HG03025 (cell line): ENCODE measurements around the gene PPP2R5C.
A peak's percentile ranks its signal among the peaks of the same experiment; 100 is the strongest.
"Not testable (repeated sequence)": the region's sequence is repeated elsewhere in the genome, so short reads cannot be mapped to it uniquely, and the experiment has no call there.

ENCODE experiments used
- ATAC-seq: cut with Tn5 transposase; IDR thresholded peaks from one replicate; pipeline ENCODE4 v1.9.1; 2021; ENCODE audit warnings: mild to moderate bottlenecking, moderate library complexity; ENCODE audit not compliant: unreplicated experiment, low FRiP score

The PPP2R5C gene

DNA sequence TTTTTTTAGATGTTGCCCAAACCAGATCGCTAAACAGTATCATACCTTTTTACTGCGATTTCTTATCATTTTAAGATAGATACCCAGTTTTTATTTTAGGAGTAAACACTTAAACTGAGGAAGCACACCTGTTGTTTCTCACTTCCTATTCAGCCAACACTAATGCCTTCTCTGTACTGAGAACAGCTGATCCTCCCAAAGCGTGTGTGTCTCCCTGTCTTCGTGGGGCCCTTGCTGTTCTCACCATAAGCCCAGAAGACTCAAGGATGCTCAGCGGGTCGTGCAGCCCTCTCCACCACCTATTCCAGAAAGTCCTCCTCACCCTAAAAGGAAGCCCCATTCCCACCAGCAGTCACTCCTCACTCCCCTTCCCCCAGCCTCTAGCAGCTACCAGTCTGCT, 14.8 kb downstream of the PPP2R5C start:
- ATAC-seq = peak; percentile 61

DNA sequence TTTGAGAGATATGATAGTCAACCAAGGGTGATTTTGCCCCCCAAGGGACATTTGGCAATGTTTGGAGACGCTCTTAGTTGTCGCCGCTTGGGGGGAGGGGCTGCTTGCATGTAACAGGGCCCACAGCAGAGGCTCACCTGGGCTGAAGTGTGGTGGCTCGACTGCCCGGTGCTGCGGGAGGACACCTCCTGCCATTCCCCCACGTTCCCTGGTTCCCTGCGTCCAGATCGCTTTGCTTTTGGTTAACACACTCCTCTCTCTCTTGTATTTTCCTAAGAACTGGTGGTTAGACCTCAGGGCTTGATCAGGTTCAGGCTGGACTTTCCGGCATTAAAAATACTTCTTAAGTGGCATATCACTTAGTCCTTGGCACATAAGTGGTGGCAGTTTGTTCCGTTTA, 18.9 kb downstream of the PPP2R5C start:
- no peak for ATAC-seq

DNA sequence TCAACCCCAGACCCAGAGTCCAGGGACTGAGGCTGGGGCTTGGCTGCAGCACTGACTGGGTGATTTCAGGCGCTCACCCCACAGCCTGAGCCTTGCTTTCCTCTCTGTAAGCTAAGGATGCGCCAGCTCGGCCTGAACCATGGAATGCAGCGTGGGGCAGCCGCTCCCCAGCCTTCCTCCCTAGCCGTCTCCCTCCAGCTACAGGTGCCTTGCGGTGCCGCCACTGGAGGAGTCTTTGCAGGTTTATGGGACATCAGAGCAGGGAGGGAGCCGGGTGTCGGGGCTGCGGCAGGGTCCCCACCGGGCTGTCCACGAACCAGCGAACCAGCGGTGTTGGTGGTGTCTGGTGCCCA, 19.4 kb downstream of the PPP2R5C start:
- ATAC-seq = no peak

DNA sequence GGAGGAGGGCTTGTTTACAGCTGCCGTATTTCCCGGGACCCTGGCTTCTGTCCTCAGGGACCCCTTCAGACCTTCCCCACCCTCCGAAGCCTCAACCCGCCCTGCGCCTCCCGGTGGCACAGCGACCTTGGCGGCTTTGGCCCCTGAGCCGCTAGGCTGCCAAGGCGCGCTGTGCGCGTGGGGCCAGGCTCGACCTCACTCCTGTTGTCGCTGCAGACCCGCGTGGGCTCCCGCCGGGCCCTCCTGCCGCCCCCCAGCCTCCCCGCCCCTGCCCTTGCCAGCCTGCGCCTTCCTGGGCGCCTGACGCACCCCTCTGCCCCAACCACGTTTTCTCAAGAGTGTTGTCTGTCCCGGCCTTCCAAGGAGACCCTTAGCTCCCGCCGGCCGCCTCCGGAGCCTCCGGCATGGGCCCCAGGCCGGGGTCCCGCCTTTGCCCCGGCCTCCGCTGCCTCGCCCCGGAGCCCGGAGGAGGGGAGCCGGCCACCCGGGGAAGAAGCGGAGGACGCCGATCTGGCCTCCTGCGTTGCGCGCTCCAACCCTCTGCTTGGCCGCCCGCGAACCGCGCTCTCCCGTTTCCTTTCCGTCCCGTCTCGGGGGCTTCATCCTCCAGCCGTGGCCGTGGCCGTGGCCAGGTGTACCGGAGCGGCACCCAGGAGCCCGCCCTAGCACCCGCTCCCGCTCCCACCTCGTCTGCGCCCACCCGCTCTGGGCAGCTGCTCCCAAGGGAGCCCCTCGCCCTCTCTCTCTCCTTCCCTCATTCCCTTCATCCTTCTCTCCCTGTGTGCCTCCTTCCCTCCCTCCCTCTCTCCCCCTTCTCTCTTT, 19.9 kb downstream of the PPP2R5C start:
- ATAC-seq = no peak

DNA sequence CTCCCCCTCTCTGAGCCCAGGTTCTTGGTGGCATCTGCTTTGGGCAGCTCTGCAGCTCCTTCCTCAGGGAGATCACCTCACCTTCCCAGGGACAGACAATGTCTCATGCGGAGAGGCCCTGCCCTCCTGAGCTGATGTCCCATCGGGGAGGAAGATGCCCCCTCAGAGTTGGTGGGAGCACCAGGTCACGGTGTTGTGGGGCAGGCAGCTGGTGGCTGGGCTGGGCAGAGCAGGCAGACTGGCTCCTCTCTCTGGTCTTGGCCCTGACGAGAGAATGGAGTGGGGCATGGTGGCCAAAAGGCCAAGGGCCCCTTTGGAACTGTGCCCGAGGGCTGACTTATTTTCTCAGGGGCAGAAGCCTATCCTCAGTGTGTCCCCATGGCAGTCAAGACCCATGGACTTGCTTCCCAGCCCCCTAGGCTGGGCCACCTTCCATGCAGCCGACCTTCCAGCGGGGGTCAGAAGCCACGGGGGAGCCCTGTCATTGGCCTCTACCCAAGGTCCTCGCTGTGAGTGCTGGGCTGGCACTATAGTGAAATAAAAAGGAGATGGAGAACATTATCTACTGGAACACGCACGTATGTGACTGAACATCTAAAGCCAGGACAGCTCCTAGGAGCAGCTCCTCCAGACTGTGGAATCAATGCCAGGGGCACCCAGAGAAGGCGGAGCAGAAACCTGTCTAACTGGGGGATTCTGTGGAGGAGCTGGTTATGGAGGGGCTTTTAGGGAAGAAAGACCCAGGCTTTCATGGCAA, 21.9 kb downstream of the PPP2R5C start:
- no peak for ATAC-seq

- ATAC-seq = no peak
Measured at GRCh38 chr14:101784631-101785030, 23.1 kb downstream of the PPP2R5C start.

DNA sequence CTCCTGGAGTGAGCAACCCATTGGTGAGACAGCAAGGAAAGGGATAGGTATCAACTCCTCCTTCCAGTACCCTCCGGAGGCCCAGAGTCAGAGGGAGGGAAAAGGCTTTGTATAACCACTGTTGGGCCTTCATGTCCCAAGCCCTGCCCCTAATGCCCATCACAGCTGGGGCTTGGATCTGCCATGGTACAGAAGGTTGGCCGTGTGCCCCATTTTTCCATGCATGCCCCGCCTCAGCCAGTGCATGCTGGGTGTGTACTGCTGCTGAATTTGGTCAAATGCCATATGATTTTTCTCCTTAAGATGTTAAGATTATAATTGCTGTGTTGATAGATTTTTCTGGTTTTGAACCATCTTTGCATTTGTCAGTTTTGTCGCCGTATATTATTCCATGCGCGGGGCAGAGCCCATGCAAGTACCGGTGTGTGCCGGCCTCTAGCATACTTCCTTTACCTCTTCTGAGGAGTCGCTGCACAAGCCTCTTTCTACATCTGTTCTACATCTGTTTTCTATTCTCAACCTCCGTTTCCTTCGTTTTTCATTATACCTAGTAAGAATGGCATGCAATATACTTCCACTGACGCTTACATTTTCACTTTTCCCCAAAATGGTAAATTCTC, 26.6 kb downstream of the PPP2R5C start:
- ATAC-seq = no peak

DNA sequence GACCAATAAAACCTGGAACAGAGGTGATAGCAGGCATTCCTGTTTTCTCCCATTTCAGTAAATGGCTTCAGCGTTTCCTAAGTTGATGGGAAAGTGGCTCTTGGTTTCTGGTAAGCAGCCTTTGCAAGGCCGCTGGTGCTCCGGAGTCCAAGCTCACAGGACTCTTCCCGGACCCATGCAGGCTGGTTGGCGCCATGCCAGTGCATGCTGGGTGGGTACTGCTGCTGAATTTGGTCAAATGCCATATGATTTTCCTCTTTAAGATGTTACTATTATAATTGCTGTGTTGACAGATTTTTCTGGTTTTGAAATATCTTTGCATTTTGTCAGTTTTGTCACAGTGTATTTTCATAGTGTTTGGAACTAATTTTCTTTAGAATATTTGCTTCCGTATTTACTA, 27.7 kb downstream of the PPP2R5C start:
- no peak for ATAC-seq

DNA sequence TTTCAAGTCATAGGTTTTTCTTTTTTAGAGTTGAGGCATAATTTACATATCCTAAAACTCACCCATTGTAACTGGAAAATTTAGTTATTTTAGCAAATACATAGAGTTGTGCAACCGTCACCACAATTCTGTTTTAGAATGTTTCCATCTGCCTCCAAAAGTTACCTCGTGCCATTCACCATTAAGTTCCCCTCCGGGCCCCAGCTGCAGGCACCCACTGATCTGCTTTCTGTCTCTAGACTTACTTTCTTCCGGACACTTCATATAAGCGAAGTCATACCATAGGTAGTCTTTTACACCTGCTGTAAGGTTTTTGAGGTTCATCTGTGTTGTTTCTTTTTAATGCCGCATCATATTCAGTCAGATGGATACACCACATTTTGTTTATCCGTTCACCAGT, 28.7 kb downstream of the PPP2R5C start:
- no peak for ATAC-seq

DNA sequence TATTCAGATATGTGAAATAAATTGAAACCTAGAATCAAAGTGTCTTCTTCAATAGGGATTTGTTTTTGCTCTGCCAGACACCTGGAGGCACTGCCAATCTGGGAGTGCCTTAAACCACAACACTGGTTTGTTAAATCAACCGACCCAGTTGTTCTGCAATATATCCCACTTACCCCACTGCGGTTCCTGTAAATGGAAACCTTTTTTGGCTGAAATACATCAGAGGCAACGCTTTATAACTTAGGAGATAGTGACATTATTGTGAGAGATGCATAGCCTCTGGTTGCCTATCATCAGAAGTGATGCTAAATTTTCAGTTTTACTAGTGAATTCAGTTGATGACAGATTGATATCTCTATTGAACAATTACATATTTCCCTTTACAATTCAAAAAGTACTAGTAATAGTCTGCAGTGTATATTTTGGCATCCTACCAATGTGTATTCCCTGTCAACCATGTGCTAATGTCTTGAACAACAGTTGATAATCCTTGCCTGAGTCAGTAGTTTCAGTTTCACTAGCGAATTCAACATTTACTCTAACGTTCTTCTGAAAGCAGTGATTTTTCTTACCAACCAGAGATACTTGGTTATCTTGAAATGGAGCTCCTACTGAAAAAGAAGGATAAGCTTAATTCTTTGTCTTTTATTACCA, 30.5 kb downstream of the PPP2R5C start:
- ATAC-seq = no peak

DNA sequence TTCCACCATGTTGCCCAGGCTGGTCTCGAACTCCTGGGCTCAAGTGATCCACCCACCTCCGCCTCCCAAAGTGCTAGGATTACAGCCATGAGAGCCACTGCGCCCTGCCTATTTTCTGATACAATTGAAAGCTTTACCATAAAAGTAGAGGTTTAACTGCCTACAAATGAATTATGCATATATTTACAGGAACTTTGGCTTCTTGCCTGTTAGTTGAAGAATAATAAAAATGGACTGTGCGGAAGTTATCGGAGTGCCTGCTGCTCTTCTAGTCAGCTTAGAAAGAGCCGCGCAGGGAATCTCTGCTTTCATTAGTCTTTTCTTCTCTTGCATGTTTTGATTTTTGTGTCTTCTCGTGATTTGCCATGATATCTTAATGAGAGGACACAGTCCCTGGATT, 34.5 kb downstream of the PPP2R5C start:
- ATAC-seq = no peak

DNA sequence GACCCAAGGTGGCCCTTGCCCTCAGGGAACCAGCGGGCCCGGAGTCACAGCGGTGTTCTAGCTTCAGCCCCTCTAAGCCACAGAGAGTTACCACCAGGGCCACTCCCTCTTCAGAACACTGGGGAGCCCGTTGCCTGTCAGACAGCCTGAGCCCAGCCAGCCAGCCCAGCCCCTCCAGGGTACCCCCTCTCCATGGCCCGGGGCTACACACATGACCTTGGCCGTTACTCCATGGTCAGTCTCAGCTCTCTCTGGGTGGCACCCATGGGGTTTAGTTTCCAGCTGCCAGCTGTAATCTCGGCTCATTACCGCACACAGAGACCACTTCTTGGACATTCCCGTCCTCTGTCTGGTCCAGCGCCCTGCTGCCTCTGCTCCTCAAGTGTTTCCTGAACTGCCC, 35.0 kb downstream of the PPP2R5C start:
- no peak for ATAC-seq

- no peak for ATAC-seq
Measured at GRCh38 chr14:101797856-101798255, 36.3 kb downstream of the PPP2R5C start.

DNA sequence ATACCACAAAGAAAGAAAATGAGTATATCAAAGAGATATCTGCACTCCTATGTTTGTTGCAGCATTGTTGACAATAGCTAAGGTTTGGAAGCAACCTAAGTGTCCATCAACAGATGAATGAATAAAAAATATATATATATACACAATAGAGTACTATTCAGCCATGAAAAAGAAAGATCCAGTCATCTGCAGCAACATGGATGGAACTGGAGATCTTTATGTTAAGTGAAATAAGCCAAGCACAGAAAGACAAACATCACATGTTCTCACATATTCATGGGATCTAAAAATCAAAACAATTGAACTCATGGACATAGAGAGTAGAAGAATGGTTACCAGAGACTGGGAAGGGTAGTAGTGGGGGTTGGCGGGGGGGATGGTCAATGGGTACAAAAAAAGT, 42.9 kb downstream of the PPP2R5C start:
- ATAC-seq = not testable (repeated sequence)

- not testable (repeated sequence) for ATAC-seq
Measured at GRCh38 chr14:101806252-101806651, 44.7 kb downstream of the PPP2R5C start.

- no peak for ATAC-seq
Measured at GRCh38 chr14:101808020-101808641, 46.6 kb downstream of the PPP2R5C start.

DNA sequence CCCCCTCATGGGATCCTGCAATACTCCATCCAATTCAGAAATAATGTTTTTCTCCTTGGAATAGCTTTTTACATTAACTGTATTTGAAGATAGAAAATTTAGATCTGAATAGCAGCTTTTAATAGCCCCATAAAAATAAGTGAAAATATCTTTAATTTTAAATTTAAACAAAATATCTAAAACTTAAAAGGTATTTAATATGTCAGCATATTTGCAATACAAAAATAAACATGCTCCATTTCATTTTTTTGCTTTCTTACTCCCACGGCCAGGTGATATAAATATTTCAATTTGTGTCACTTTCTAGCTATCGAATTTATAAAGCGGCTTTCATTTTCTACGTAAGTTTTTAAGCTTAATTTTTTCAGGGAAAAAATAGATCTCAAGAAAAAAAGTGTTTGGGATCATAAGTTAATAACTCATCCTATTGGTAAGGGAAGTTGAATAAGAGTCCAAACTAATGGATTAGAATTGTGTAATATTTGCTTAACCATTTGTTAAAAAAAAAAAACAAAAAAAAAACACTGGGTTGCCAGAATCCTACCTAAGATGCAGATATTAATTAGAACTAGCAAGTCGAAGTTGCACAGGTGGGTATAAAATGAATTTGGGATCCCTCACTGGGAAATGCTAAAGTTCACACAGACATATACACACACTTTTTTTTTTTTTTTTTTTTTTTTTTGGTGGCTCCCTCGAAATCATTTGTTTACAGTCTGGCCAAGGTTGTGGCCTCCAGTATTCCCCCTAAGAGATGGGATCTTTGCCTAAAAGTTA, 47.6 kb downstream of the PPP2R5C start:
- ATAC-seq = no peak

DNA sequence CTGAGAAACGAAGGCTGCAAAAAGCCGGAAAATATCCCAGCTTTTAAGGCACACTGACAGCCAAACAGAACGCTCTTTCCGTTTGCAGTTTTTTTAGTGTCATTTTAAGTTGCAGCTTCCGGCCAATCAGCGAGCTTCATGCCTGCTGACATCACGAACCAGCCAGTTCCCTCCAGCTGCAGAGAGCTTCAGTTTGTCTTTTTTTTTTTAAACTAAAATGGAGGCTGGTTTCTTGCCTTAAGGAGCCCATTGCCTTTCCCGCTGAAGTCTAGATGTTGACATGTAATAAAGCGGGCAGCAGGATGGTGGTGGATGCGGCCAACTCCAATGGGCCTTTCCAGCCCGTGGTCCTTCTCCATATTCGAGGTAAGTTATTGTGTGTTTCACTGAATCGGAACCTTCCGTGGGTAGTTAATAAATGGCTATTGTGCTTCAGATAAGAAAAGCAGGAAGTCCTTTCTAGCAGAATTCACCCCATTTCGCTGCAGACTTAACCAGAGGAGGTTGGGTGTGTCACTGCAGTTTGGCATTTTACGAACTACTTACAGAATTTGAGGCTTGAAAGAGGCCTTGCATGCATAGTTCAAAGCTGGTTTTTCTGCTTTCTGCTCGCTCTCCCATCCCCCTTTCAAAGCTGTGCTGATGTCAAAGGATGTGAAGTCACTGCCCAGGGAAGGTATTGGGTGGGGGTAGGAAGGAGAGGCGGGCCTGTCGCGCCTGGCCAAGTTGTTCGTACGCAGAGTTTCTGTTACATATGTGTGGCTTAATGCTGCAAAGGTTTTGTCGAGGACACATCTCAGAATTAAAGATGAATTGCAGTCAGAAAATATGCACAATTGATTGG, 48.4 kb downstream of the PPP2R5C start:
- ATAC-seq = peak; percentile 83
